Esophagus squamous epithelium (tissue), 5 donors: ENCODE measurements around the gene SERGEF. TPM values are rescaled to one million over a fixed set of nuclear protein-coding genes. Genes with fewer than 3 reads are reported as not detected.
"Not testable (repeated sequence)": the region's sequence is repeated elsewhere in the genome, so short reads cannot be mapped to it uniquely, and the experiment has no call there.

Experiments used
- DNase-seq: peaks from one replicate; lab custom pipeline; 2025; lab: John Stamatoyannopoulos, UW
- H3K27ac ChIP-seq, 4 donors: fragments of 200-600 bp; sonication (generic); one replicate each; pipeline ENCODE4 v1.5.1; 2016 to 2019; ENCODE audit warnings: mild to moderate bottlenecking in 1 of 4
- H3K27me3 ChIP-seq, 4 donors: fragments of 200-600 bp; sonication (generic); 1 replicate in 3 of 4; 2 replicates in 1 of 4; pipeline versions ENCODE4 v1.5.1 to v1.6.0; 2017 to 2021; ENCODE audit warnings: antibody characterized with exemption in 1 of 4
- H3K36me3 ChIP-seq, 3 donors: fragments of 200-600 bp; sonication (generic); one replicate each; pipeline ENCODE4 v1.5.1; 2016 to 2019
- H3K4me1 ChIP-seq, 3 donors: fragments of 200-600 bp; sonication (generic); one replicate each; pipeline ENCODE4 v1.5.1; 2017 to 2019
- H3K4me3 ChIP-seq, 4 donors: fragments of 200-600 bp; sonication (generic); 1 replicate in 3 of 4; 2 replicates in 1 of 4; pipeline ENCODE4 v1.5.1; 2016 to 2019; ENCODE audit warnings: mild to moderate bottlenecking in 2 of 4, moderate library complexity in 1 of 4
- H3K9me3 ChIP-seq, 3 donors: fragments of 200-600 bp; sonication (generic); one replicate each; pipeline ENCODE4 v1.5.1; 2016 to 2019
- CTCF ChIP-seq, 6 experiments: fragments of 450-650 bp in 4 of 6; fragments of 200-600 bp in 2 of 6; sonication (generic) in 2 of 6; IDR thresholded peaks; one replicate each; pipeline ENCODE4 v1.5.1; 2016 to 2019; ENCODE audit warnings: antibody characterized with exemption in 6 of 6, mild to moderate bottlenecking in 4 of 6, moderate library complexity in 4 of 6
- POLR2A ChIP-seq, 4 donors: fragments of 450-650 bp; IDR thresholded peaks; one replicate each; pipeline ENCODE4 v1.6.1; 2017; ENCODE audit warnings: antibody characterized with exemption in 4 of 4, mild to moderate bottlenecking in 4 of 4, moderate library complexity in 3 of 4
- WGBS, 2 donors: methylation state at CpG; one replicate each; pipeline ENCODE4 v1.1.5; 2018; 5-methylcytosine and 5-hydroxymethylcytosine counted together
- intact Hi-C: fragments of 100-400 bp; cut with DNase I; formaldehyde crosslinking; loops from one replicate; pipeline ENCODE4 v1.15.0; 2022
- total RNA-seq, 4 donors: library from RNA; depleted of rRNA; stranded (reverse); fragments of >200 nt; gene quantifications; one replicate each; pipeline ENCODE4 v1.1.0, GENCODE V29; 2016
- donor health status: DM: yes; HTN: yes; CAD: no.

The SERGEF gene
- total RNA-seq, 4 donors from 2014 or later, result 4.2 to 35.7 (median 13.4) TPM

- no peaks in the 10 kb centered on the region for H3K9me3 ChIP-seq
- H3K4me1 ChIP-seq, result no peaks in the 10 kb centered on the region
- no peak overlapping the region for H3K4me3 ChIP-seq
- no peaks in the 10 kb centered on the region for H3K36me3 ChIP-seq
- H3K27ac ChIP-seq, result no peak overlapping the region
- TF ChIP-seq POLR2A (IDR thresholded peaks at IDR 0.05), result no peak
- TF ChIP-seq CTCF (IDR thresholded peaks at IDR 0.05), result no peak
- no peak for DNase-seq
- H3K27me3 ChIP-seq, result no peaks in the 10 kb centered on the region
- intact Hi-C loops, result no loop called here
Observed at GRCh38 chr11:17905477-17905876, 107.4 kb downstream of the SERGEF start.

GRCh38 chr11:17901481-17901880, 111.4 kb downstream of the SERGEF start:
- Histone ChIP-seq H3K27me3 (no peaks in the 10 kb centered on the region), H3K9me3 (no peaks in the 10 kb centered on the region), H3K4me1 (no peaks in the 10 kb centered on the region), H3K4me3 (no peak overlapping the region), H3K36me3 (no peaks in the 10 kb centered on the region), H3K27ac (no peak overlapping the region)
- no peak for TF ChIP-seq POLR2A (IDR thresholded peaks at IDR 0.05)
- no peak for TF ChIP-seq CTCF (IDR thresholded peaks at IDR 0.05)
- no peak for DNase-seq
- 93 to 98% methylated on average over 2 of the region's 2 CpGs for WGBS, 2 donors
- intact Hi-C loops, result no loop called here

- no peak for TF ChIP-seq CTCF (IDR thresholded peaks at IDR 0.05)
- TF ChIP-seq POLR2A (IDR thresholded peaks at IDR 0.05), result no peak
- H3K4me3 ChIP-seq, result no peak overlapping the region
- H3K27ac ChIP-seq, result no peak overlapping the region
- WGBS, 2 donors, result 70 to 82% methylated on average over 3 of the region's 3 CpGs
- H3K36me3 ChIP-seq, result no peaks in the 10 kb centered on the region
- no peaks in the 10 kb centered on the region for H3K27me3 ChIP-seq
- DNase-seq, result no peak
- intact Hi-C loops, result no loop called here
- H3K4me1 ChIP-seq, result peaks cover 0 to 8% (median 0%) of the 10 kb centered on the region in 3 donors
- H3K9me3 ChIP-seq, result no peaks in the 10 kb centered on the region
Observed at GRCh38 chr11:17898782-17899181, 114.1 kb downstream of the SERGEF start.

GRCh38 chr11:17898071-17898470, 114.8 kb downstream of the SERGEF start:
- Histone ChIP-seq H3K27ac (no peak overlapping the region), H3K4me3 (no peak overlapping the region), H3K36me3 (no peaks in the 10 kb centered on the region), H3K4me1 (peaks cover 0 to 8% (median 0%) of the 10 kb centered on the region in 3 donors), H3K9me3 (no peaks in the 10 kb centered on the region), H3K27me3 (no peaks in the 10 kb centered on the region)
- DNase-seq, result no peak
- TF ChIP-seq CTCF (IDR thresholded peaks at IDR 0.05) (no peak), POLR2A (IDR thresholded peaks at IDR 0.05) (no peak)
- intact Hi-C loops, result no loop called here
- 77 to 89% methylated on average over 1 of the region's 1 CpG for WGBS, 2 donors

- no peak overlapping the region for H3K4me3 ChIP-seq
- 100% methylated on average over 1 of the region's 1 CpG for WGBS, 2 donors
- intact Hi-C loops, result no loop called here
- H3K9me3 ChIP-seq, result no peaks in the 10 kb centered on the region
- H3K27ac ChIP-seq, result no peak overlapping the region
- no peak for DNase-seq
- peaks cover 0 to 8% (median 0%) of the 10 kb centered on the region in 3 donors for H3K4me1 ChIP-seq
- H3K36me3 ChIP-seq, result no peaks in the 10 kb centered on the region
- H3K27me3 ChIP-seq, result no peaks in the 10 kb centered on the region
- TF ChIP-seq POLR2A (IDR thresholded peaks at IDR 0.05) (no peak), CTCF (IDR thresholded peaks at IDR 0.05) (no peak)
Observed at GRCh38 chr11:17897495-17897894, 115.4 kb downstream of the SERGEF start.

GRCh38 chr11:17896496-17897151, 116.2 kb downstream of the SERGEF start:
- H3K9me3 ChIP-seq, H3K36me3 ChIP-seq, H3K4me1 ChIP-seq, H3K27me3 ChIP-seq, H3K4me3 ChIP-seq, DNase-seq, intact Hi-C loops, H3K27ac ChIP-seq: not testable (repeated sequence)
- WGBS, 2 donors, result 94 to 96% methylated on average over 5 to 6 of the region's 6 CpGs
